ENCODE measurements around the gene PLAU.

Gene PLAU

DNA sequence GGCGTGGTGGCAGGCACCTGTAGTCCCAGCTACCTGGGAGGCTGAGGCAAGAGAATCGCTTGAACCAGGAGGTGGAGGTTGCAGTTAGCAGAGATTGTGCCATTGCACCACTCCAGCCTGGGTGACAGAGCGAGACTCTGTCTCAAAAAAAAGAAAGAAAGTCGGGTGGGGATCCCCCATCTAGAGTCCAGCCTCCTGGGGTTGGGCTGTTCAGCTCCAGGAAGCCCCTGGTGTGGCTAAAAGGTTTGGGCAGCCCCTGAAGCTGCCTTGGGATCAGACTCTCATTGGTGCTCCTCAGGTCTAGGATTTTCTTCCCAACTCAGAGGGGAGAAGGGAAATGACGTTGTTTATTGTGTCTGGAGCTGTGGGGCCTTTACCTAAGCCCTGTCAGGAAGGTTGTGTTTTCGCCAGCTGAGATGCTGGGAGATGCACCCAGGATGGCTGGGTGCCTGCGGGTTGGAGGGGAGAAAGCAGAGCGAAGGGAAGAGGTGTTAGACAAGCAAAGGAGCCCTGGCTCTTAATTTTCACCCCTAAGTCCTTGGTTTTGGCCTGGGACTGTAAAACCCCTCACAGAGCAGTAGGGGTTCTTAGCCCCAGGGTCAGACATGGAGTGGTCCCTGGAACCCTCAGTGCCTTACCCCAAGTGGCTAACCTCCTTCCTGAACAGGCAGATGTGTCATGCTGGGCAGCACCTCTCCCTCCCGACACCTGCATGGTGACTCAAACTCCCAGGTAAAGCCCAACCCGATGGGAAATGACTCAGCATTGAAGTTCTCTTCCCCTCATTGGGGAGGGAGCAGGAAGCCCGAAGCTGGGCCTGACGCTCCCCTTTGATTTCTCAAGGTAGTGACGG, 21.1 kb downstream of the PLAU start:
- Histone ChIP-seq H3K36me3 (ENCODE audit: low read depth) (no peaks in the 10 kb centered on the region), H3K9me3 (ENCODE audit: severe bottlenecking) (no peaks in the 10 kb centered on the region), H3K27me3 (ENCODE audit: insufficient read depth, poor library complexity, severe bottlenecking) (no peaks in the 10 kb centered on the region), H3K4me1 (ENCODE audit: insufficient read depth, poor library complexity, severe bottlenecking) (peaks cover 16% of the 10 kb centered on the region), H3K4me3 (ENCODE audit: severe bottlenecking) (no peak overlapping the region), H3K27ac (ENCODE audit: poor library complexity, severe bottlenecking) (peak overlapping the region; percentile 91)
- no peak for TF ChIP-seq CTCF (IDR thresholded peaks at IDR 0.05; ENCODE audit: poor library complexity, severe bottlenecking)
- DNase-seq (ENCODE audit: low spot score) (peak; percentile 95), ATAC-seq (ENCODE audit: low read depth) (peak; percentile 98)

DNA sequence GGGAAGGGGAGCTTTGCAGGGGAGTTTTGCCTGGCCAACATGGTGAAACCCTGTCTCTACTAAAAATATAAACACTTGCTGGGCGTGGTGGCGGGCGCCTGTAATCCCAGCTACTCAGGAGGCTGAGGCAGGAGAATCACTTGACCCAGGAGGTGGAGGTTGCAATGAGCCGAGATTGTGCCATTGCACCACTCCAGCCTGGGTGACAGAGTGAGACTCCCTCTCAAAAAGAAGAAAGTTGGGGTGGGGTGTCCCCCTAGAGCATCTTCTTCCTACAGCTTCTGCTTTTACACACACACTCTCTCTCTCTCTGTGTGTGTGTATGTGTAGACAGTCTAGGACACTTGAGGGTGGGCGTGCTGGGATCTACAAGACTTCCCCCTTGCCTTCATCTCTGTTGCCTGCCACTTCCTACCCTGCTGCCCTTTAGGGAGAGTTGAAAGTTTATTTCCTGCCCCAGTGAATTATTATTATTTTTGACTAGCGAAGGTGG, 21.7 kb downstream of the PLAU start:
- TF ChIP-seq CTCF (IDR thresholded peaks at IDR 0.05; ENCODE audit: poor library complexity, severe bottlenecking) = no peak
- Histone ChIP-seq H3K4me3 (ENCODE audit: severe bottlenecking) (no peak overlapping the region), H3K9me3 (ENCODE audit: severe bottlenecking) (no peaks in the 10 kb centered on the region), H3K27ac (ENCODE audit: poor library complexity, severe bottlenecking) (peak overlapping the region; percentile 91), H3K4me1 (ENCODE audit: insufficient read depth, poor library complexity, severe bottlenecking) (peaks cover 16% of the 10 kb centered on the region), H3K27me3 (ENCODE audit: insufficient read depth, poor library complexity, severe bottlenecking) (no peaks in the 10 kb centered on the region), H3K36me3 (ENCODE audit: low read depth) (no peaks in the 10 kb centered on the region)
- ATAC-seq (ENCODE audit: low read depth) = no peak
- no peak for DNase-seq (ENCODE audit: low spot score)

DNA sequence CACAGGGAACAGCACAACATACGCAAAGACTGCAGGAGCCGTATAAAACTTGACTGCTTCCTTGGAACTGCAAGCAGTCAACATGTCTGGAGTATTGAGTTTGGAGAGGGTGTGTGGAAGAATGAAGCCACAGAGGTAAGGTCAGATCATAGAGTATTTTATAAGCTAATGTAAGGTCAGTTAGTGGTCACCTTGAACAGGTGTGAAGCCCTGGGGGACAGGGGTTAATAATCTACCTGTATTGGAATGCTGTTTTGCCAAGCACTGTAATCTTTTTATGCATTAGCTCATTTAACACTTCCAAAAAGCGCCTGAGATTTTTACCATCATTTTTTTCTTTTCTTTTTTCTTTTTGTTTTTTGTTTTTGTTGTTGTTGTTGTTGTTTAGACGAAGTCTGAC, 23.1 kb downstream of the PLAU start:
- DNase-seq (ENCODE audit: low spot score) (no peak), ATAC-seq (ENCODE audit: low read depth) (no peak)
- TF ChIP-seq CTCF (IDR thresholded peaks at IDR 0.05; ENCODE audit: poor library complexity, severe bottlenecking) = no peak
- Histone ChIP-seq H3K27ac (ENCODE audit: poor library complexity, severe bottlenecking) (peak overlapping the region; percentile 91), H3K9me3 (ENCODE audit: severe bottlenecking) (no peaks in the 10 kb centered on the region), H3K4me1 (ENCODE audit: insufficient read depth, poor library complexity, severe bottlenecking) (peaks cover 16% of the 10 kb centered on the region), H3K4me3 (ENCODE audit: severe bottlenecking) (no peak overlapping the region), H3K36me3 (ENCODE audit: low read depth) (no peaks in the 10 kb centered on the region), H3K27me3 (ENCODE audit: insufficient read depth, poor library complexity, severe bottlenecking) (no peaks in the 10 kb centered on the region)

- Histone ChIP-seq H3K9me3 (ENCODE audit: severe bottlenecking) (no peaks in the 10 kb centered on the region), H3K36me3 (ENCODE audit: low read depth) (no peaks in the 10 kb centered on the region), H3K4me3 (ENCODE audit: severe bottlenecking) (no peak overlapping the region), H3K27ac (ENCODE audit: poor library complexity, severe bottlenecking) (no peak overlapping the region), H3K4me1 (ENCODE audit: insufficient read depth, poor library complexity, severe bottlenecking) (peaks cover 20% of the 10 kb centered on the region), H3K27me3 (ENCODE audit: insufficient read depth, poor library complexity, severe bottlenecking) (no peaks in the 10 kb centered on the region)
- TF ChIP-seq CTCF (IDR thresholded peaks at IDR 0.05; ENCODE audit: poor library complexity, severe bottlenecking) = no peak
- DNase-seq (ENCODE audit: low spot score) (no peak), ATAC-seq (ENCODE audit: low read depth) (no peak)
Observed at GRCh38 chr10:73935895-73936294, 25.0 kb downstream of the PLAU start.
